Activated T-cell treated with anti-CD3 and anti-CD28 coated beads, Interleukin-2, amount 50 U/mL, for 1 hour (primary cell): ENCODE measurements around the gene UIMC1.

Experiments
- DNase-seq: peaks from one replicate; pipeline ENCODE4 v3.0.0-alpha.2; 2020

UIMC1 gene

DNA sequence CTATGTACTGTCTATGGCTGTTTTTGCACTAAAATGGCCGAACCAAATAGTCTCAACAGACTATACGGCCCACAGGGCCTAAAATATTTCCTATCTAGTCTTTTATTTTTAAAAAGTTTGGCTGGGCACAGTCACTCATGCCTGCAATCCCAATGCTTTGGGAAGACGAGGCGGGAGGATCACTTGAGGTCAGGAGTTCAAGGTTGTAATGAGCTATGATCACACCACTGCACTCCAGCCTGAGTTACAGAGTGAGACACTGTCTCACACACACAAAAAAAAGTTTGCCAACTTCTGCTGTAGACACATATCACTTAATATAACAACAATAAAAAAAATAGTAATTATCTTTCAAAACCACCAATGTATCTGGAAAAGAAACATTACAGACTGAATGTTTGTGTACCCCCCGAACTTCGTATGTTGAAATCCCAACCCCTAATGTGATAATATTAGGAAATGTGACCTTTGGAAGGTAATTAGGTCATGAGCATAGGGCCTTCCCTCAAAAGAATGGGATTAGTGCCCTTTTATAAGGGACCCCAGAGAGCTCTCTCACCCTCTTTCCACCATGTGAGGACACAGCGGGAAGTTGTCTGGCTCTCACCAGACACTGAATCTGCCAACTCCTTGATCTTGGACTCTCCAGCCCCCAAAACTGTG is 53.9 kb downstream of the UIMC1 start:
- DNase-seq: no peak

GRCh38 chr5:176948458-176948857 is 58.1 kb downstream of the UIMC1 start:
- DNase-seq: no peak

DNA sequence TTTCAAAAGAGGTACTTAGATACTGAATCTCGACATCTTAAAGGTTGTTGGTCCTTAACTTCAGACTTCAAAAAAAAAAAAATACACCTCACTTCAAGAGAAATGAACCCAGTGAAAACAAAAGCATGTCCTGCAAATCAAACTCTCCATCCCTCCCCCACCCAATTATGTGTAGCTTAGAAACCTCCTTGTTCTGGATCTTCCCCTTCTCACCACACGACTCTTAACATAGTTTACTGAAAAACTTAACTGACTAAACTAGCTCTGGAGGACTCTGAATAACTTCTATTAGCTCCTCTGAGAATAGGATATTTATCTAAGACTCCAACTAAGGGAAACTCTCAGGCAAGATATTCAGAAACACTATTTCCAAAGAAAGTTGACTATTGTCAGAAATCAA is 58.7 kb downstream of the UIMC1 start:
- DNase-seq: no peak

- DNase-seq: no peak
These were observed 62.3 kb downstream of the UIMC1 start for GRCh38 chr5:176944268-176944667.

DNA sequence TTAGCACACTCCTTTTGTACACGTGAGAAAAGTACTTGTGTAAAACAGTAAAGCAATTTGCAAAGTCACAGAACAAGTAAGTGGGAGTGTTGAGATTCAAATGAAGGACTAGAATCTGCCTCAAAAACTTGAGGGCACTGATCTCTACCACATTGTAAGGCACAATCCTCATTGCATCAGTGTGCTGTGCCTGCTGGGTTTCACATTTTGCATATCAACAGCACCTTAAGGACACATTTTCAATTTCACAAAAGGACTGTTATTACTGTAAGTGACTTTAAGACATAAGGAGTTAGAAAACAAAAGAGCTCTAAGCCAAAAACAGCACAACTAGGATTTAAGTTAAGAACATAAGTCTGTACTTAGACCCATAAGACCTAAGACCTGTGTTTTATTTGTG is 62.8 kb downstream of the UIMC1 start:
- DNase-seq: no peak

GRCh38 chr5:176941951-176942350 is 64.6 kb downstream of the UIMC1 start:
- no peak for DNase-seq

DNA sequence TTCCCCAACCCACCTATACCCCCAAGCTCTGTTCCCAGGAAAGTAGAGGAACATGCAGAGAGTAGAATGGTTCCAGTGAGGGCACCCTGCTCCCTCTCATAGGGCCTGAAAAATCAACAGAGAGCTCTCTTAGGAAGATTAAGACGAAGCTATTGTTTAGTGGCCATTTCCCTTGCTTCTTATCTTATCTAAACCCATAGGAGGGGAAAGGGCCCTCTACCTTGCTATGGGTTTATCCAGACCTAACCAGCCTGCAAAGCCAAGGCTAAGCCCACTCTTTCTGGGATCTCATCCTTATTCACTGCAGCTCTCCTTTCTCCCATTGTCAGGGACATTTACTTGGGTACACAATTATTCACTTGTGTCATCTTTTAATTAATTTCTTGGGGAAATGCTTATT is 68.1 kb downstream of the UIMC1 start:
- no peak for DNase-seq

- DNase-seq: no peak
These were observed 71.6 kb downstream of the UIMC1 start for GRCh38 chr5:176935017-176935416.

GRCh38 chr5:176934309-176934930 is 72.2 kb downstream of the UIMC1 start:
- no peak for DNase-seq

- no peak for DNase-seq
These were observed 76.9 kb downstream of the UIMC1 start for GRCh38 chr5:176929654-176930053.

DNA sequence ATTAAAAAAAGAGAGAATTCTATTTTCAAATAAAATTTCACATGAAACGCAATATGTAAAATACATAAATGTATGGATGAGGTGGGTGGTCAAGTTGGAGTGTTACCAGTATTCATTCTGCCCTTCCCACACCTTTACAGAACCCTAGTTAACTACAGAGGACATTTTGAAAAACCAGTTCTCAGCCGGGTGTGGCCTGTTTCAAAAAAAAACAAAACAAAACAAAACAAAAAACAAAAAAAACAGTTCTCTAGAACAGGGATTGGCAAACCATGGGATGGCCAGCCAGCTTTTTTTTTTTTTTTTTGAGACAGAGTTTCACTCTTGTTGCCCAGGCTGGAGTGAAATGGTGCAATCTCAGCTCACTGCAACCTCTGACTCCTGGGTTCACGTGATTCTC is 79.0 kb downstream of the UIMC1 start:
- no peak for DNase-seq

DNA sequence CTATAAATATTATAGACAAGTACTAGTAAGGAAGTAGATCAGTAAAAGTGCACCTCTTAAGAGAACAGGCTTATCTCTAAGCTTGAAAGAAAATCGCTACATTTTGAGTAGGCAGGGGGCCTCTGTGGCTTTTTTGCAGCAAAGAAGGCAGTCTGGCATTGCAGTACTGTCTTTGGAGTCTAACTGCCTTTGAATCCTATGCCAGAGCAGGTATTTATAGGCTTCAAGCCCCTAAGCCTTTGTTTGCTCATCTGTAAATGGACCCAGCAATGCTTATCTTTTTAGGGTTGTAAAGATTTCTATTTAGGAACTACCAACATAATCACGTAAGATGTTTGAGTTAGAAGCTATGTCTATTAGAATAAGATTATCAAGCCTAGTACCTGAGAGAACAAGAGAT is 83.8 kb downstream of the UIMC1 start:
- no peak for DNase-seq

DNA sequence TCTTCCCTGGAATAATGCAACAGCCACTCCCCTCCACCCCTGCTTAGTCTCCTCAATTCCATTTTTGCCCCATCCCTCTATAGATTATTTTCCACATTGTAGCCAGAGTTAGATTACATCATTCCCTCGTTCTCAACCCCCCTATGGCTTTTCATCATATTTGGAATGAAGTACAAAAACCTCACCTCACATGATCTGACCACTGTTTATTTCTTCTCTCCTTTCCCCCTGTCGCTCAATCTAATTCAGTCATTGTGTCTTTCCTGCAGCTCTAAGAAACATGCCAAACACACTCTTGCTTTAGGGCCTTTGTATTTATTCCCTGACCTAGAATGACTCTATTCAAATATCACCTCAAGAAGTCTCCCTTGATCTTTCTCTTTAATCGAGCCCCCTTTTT is 84.9 kb downstream of the UIMC1 start:
- DNase-seq: no peak

GRCh38 chr5:176918613-176919012 is 88.0 kb downstream of the UIMC1 start:
- no peak for DNase-seq

- no peak for DNase-seq
These were observed 90.2 kb downstream of the UIMC1 start for GRCh38 chr5:176916337-176916736.

GRCh38 chr5:176915906-176916305 is 90.7 kb downstream of the UIMC1 start:
- DNase-seq: no peak

- DNase-seq: no peak
These were observed 94.5 kb downstream of the UIMC1 start for GRCh38 chr5:176912115-176912514.

GRCh38 chr5:176908675-176909368 is 97.8 kb downstream of the UIMC1 start:
- no peak for DNase-seq

- no peak for DNase-seq
These were observed 99.8 kb downstream of the UIMC1 start for GRCh38 chr5:176906796-176907195.

DNA sequence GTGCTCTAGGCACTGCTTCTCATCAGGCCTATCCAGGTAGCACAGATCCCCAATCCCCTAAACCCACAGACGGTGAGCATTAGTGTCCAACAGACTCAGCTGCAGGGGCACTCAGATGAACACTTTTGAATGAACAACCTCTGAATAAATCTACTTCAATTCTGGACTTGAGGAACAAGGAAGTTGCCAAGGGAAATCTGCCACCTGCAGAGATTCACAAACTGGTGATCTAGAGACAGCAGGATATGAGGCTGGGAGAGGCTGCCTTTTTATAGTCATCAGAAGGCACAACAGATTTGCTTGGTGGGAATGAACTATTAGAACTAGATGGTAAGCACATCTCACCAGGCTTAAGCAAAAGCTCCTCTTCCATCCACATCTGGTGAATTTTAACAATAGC is 100.5 kb downstream of the UIMC1 start:
- DNase-seq: no peak

GRCh38 chr5:176904276-176904675 is 102.3 kb downstream of the UIMC1 start:
- DNase-seq: no peak

GRCh38 chr5:176902911-176903664 is 103.5 kb downstream of the UIMC1 start:
- no peak for DNase-seq

DNA sequence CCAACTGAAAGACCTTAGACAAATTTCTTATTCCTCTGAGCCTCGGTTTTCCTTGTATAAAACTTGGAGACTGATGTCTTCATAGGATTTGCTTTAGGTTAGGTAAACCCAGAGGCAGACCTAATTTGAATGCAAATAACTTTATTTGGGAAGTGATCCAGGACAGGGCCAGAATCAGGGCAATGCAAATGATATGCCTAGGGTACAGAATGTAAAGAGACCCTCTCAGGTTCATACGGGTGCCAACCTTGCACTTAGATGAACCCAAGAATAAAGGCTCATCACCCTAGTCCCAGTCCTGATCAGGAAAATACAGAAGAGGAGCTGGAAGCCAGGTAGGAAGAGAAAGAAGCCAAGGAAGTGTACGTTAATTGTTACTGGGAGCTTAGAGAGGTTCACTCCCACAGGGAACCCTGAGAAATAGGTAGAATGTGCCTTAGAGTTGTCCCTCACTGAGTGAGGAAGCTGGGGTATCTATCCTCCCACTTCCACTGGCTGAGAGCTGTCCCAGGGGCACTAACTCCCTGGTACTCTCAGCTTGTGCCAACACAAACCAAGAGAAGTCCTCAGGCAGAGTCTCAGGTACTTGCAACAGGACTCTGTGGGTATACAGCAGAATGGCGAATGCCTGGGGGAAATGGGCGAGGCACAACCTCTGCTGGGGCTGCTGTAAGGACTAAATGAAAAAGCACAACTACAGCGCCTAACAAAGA is 104.3 kb downstream of the UIMC1 start:
- no peak for DNase-seq
